ENCODE measurements around the gene IFT74. TPM values are rescaled to one million over a fixed set of nuclear protein-coding genes. Genes with fewer than 3 reads are reported as not detected.

IFT74 gene
- total and polyA plus RNA-seq, 2 of the 13 experiments (the other 11 are each of a cell fraction or from before 2014, with no cell fraction given): 4.2 to 12.3 TPM

- TF ChIP-seq GLI4 (CRISPR knock-in tag; IDR thresholded peaks at IDR 0.05; ENCODE audit: borderline replicate concordance): no peak
- no peak for TF ChIP-seq MLX (CRISPR knock-in tag; IDR thresholded peaks at IDR 0.05)
- TF ChIP-seq KLF9 (CRISPR knock-in tag; IDR thresholded peaks at IDR 0.05; ENCODE audit: low read depth): no peak
- TF ChIP-seq, protein P1, sequence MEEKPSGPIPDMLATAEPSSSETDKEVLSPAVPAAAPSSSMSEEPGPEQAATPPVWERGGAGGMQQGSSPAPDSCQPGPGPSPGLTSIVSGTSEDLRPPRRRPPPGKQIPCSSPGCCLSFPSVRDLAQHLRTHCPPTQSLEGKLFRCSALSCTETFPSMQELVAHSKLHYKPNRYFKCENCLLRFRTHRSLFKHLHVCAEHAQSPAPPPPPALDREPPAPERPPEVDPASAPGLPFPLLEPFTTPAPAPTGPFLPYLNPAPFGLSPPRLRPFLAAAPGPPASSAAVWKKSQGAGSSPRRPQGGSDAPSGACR (CRISPR knock-in tag; IDR thresholded peaks at IDR 0.05): 0 out of 2 replicates have a peak, but pooled peaks have one; percentile 40
- peak; percentile 92 for TF ChIP-seq ZKSCAN5 (CRISPR knock-in tag; IDR thresholded peaks at IDR 0.05)
- TF ChIP-seq, protein P2, sequence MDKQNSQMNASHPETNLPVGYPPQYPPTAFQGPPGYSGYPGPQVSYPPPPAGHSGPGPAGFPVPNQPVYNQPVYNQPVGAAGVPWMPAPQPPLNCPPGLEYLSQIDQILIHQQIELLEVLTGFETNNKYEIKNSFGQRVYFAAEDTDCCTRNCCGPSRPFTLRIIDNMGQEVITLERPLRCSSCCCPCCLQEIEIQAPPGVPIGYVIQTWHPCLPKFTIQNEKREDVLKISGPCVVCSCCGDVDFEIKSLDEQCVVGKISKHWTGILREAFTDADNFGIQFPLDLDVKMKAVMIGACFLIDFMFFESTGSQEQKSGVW (CRISPR knock-in tag; IDR thresholded peaks at IDR 0.05; ENCODE audit: borderline replicate concordance): no peak
- no peak for TF ChIP-seq MAFF (IDR thresholded peaks at IDR 0.05; ENCODE audit: low read depth, low read length)
- TF ChIP-seq, protein P3, sequence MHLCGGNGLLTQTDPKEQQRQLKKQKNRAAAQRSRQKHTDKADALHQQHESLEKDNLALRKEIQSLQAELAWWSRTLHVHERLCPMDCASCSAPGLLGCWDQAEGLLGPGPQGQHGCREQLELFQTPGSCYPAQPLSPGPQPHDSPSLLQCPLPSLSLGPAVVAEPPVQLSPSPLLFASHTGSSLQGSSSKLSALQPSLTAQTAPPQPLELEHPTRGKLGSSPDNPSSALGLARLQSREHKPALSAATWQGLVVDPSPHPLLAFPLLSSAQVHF (CRISPR knock-in tag; IDR thresholded peaks at IDR 0.05): no peak
- TF ChIP-seq TSC22D2 (CRISPR knock-in tag; IDR thresholded peaks at IDR 0.05; ENCODE audit: borderline replicate concordance): peak; percentile 39; the same call in 1 of the 2 replicates
- TF ChIP-seq BRF2 (CRISPR knock-in tag; IDR thresholded peaks at IDR 0.05): no peak
- TF ChIP-seq ZFP62 (CRISPR knock-in tag; IDR thresholded peaks at IDR 0.05): no peak
- peak; percentile 11; the same call in 1 of the 2 replicates for TF ChIP-seq MIER2 (CRISPR knock-in tag; IDR thresholded peaks at IDR 0.05)
- TF ChIP-seq SIX4 (CRISPR knock-in tag; IDR thresholded peaks at IDR 0.05): no peak
- no peak for TF ChIP-seq ZMAT3 (CRISPR knock-in tag; conservative IDR thresholded peaks at IDR 0.05)
- TF ChIP-seq ZNF260 (CRISPR knock-in tag; IDR thresholded peaks at IDR 0.05; ENCODE audit: borderline replicate concordance, low read depth): no peak
- no peak for TF ChIP-seq SP140L (CRISPR knock-in tag; IDR thresholded peaks at IDR 0.05; ENCODE audit: borderline replicate concordance)
- TF ChIP-seq CHD4 (IDR thresholded peaks at IDR 0.05; ENCODE audit: borderline replicate concordance, low read length): no peak
- peak; percentile 86; the same call in 1 of the 2 replicates for TF ChIP-seq SIN3A (IDR thresholded peaks at IDR 0.05; ENCODE audit: borderline replicate concordance, low read depth, low read length)
- TF ChIP-seq ZNF749 (CRISPR knock-in tag; IDR thresholded peaks at IDR 0.05; ENCODE audit: borderline replicate concordance): no peak
- no peak for TF ChIP-seq PRMT3 (CRISPR knock-in tag; IDR thresholded peaks at IDR 0.05; ENCODE audit: borderline replicate concordance, low read depth)
- no peak for TF ChIP-seq PREB (CRISPR knock-in tag; IDR thresholded peaks at IDR 0.05)
- TF ChIP-seq PHF5A (CRISPR knock-in tag; IDR thresholded peaks at IDR 0.05; ENCODE audit: low read depth, unreplicated experiment): no peak
- no peak for TF ChIP-seq TRIM24 (CRISPR knock-in tag; IDR thresholded peaks at IDR 0.05)
- TF ChIP-seq ZNF383 (CRISPR knock-in tag; IDR thresholded peaks at IDR 0.05; ENCODE audit: borderline replicate concordance): no peak
- no peak for TF ChIP-seq ZC3H13 (CRISPR knock-in tag; IDR thresholded peaks at IDR 0.05)
These were observed at the start of gene IFT74 (continued) for GRCh38 chr9:26955921-26956859.

Data from HepG2 (cell line).